Stimulated activated CD4-positive, alpha-beta T cell treated with anti-CD3 and anti-CD28 coated beads, Interleukin-12 subunit alpha, Interleukin-12 subunit beta, amount 100 ng/mL, for 48 hours (primary cell): ENCODE results near the gene LONP2.
A peak's percentile ranks its signal among the peaks of the same experiment; 100 is the strongest.

Source experiments
- DNase-seq, 3 donors: peaks; one replicate each; pipeline ENCODE4 v3.0.0-alpha.2; 2020; ENCODE audit warnings: low read depth in 2 of 3, low spot score in 1 of 3

The LONP2 gene

DNA sequence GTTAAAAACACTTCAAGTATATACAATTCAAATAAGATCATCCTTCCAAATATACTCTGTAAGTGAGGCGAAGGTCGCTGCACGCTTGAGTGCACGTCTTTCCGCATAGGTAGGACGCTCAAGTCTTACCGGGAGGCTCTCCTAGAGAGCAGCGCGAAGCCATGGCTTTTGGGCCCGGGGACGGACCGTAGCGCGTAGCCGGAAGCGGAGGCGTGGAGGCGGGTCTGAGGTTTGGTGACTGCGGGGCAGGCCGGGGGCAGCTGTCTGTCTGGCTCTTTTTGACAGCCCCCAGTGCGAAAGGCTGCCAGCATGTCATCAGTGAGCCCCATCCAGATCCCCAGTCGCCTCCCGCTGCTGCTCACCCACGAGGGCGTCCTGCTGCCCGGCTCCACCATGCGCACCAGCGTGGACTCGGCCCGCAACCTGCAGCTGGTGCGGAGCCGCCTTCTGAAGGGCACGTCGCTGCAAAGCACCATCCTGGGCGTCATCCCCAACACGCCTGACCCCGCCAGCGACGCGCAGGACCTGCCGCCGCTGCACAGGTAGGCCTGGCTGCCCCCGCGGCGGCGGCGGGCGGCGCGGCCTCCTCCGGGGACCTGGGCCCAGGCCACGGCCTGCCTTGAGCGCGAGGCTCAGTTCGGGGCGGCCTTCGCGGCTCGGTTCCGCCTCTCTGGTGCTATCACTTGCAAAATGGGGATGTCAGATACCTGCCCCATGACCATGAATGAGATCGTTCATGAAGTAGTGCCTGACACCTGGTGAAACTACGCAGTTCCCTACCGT, at the start of gene LONP2:
Gene LONP2, plus strand, starts transcription at position 221 of the 783 bp plus-strand sequence. Its CDS starts 89 bp downstream, at position 310.
- peak; percentile 88 to 94 (median 90) for DNase-seq

- no peak for DNase-seq
These were observed 49.1 kb upstream of the LONP2 start for GRCh38 chr16:48194828-48195556.

GRCh38 chr16:48197294-48197693, 46.8 kb upstream of the LONP2 start:
- DNase-seq: no peak

DNA sequence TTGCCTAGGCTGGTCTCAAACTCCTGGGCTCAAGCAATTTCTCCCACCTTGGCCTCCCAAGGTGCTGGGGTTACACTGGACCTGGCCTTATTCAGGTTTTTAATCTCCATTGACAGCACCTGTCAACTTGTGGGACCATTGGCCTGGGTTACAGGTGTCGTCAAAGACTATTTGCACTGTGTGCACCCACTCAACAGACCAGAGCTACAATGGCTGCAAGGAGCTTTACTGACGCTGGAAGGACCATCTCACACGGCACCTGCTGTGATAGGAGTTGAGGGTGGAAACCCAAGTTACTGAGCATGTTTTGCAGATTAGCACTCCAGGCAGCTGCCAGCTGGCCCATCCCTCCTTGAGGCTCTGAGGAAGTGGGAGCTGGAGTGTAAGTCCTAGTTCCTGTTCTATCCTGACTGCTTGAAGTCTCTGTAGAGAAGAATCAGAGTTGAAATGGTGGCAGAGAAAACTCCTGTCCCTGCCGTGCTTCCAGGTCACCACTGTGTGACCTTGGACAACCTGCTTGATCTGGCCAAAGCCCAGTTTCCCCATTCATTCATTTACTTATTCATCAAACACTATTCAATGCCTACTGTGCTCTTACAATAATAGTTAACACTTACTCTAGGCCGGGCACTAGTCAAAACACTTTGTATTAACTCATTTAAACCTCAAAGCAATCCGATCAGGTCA, 42.4 kb upstream of the LONP2 start:
- no peak for DNase-seq

GRCh38 chr16:48203974-48204824, 39.9 kb upstream of the LONP2 start:
- DNase-seq: no peak

DNA sequence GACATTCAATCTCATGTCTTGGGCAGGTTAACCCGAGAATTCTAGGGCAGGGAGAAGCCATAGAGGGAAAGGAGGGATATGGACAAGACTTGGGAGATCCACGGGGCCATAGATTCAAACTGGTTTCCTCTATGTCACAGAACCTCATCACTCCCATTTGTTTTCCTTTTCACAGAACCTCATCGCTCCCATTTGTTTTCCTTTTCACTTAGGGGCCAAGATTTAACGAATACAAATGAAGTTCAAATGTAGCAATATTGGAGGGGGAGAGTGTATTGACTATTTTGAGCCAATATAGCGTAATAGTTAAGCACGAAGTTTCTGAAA, 39.3 kb upstream of the LONP2 start:
- no peak for DNase-seq

DNA sequence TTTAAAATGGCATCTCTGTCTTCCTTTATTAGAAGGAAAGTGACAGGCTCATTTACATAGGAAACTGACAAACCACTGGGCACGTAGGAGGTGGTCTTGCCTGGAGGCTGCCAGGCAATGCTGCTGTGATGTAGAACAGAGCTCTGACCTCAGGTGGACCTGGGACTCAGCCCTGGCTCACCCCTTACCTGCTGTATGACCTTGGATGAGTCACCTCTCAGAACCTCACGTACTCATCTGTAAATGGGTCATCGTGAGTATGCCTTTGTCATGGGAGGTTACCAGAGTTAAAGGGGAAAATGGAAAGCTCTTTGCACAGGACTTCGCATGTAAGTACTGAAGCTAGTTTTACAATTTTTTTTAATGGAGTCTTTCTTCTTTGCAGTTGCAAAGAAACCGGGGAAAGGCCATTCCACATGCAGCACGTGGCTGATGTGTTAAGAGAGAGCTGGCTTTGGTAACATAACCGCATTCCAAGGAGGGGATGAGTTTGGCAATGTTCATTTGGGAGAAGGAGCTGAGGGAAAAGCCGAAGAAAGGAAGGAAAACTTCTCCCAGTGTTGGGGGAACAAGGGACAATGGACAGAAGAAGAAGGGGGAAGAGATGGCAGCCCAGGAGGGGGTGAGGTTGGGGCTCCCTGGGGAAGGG, 37.4 kb upstream of the LONP2 start:
- no peak for DNase-seq

DNA sequence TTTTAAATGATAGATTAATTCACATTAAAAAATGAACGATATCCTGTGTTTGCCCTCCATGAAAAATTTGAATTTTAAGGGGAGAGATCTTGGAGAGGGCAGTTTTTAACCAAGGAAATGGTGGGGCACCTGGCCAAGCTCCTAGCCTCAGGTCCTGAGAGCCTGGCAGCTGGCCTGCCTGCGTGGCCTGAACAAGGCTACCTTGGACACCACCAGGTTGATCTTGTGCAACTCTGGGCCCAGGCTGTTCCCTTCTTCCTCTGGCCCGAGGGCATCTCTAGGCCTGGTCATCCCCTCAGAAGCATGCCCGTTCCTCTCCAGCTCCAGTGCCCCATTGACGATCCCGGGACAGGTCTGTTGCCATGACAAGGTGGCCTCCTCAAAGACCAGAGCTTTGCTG, 33.4 kb upstream of the LONP2 start:
- DNase-seq: no peak

DNA sequence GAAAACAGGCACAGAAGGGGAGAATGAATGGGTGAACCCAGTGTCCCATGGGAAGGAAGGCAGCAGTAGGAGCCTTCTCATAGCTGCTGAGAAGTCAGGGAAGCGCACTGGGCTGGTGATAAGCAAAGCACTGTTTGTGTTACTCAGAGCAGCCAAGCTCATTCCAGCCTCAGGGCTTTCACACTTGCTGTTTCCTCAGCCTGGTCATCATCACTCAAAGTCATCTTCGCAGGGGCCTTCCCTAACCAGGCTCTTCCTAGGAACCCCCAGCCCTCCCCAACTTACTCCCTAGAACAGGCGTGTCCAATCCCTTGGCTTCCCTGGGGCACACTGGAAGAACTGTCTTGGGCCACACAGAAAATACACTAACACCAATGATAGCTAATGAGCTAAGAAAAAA, 32.1 kb upstream of the LONP2 start:
- no peak for DNase-seq

GRCh38 chr16:48215738-48216137, 28.4 kb upstream of the LONP2 start:
- no peak for DNase-seq

DNA sequence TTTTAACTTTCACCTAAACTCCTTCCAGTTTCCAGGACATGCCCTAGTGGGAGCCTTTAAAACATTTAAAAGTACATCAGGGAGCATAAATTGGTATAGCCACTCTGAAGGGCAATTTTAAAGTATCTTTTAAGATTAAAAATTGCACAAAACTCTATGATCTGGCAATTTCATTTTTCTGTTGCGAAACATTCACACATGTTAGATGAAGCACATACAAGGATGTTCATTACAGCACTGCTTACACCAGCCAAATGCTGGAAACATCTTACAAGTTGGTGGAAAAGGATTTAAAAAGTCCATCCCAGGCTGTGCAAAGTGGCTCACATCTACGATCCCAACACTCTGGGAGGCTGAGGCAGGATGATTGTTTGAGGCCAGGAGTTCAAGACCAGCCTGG, 26.4 kb upstream of the LONP2 start:
- no peak for DNase-seq

DNA sequence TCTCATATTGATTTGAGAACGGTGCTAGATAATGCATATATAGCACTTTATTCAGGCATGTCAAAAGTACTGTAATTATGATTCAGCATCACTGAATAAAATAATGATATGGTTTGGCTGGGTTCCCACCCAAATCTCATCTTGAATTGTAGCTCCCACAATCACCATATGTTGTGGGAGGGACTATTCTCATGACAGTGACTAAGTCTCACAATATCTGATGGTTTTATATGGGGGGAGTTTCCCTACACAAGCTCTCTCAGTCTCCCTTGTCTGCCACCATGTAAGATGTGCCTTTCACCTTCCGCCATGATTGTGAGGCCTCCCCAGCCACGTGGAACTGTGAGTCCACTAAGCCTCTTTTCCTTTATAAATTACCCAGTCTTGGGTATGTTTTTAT, 25.6 kb upstream of the LONP2 start:
- DNase-seq: no peak

- no peak for DNase-seq
These were observed 23.2 kb upstream of the LONP2 start for GRCh38 chr16:48220891-48221290.

GRCh38 chr16:48223490-48223889, 20.6 kb upstream of the LONP2 start:
- no peak for DNase-seq

DNA sequence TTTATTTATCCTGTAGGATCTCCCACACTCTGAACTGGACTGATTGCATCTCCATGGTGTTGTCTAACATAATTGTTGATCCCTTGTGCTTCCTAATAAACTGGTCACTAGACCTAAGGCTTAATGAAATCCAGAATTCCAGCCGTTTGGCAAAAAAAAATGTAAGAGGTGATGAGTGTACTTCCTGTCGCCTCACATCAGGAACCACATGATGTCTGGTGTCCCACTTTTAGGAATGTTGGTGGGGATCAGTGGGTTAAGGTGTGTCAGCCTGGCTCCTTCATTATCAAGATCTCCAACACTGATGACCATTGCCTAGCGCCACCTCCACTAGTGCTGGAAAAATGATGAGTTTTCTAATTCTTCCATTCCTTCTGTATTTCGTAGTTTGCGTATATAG, 18.6 kb upstream of the LONP2 start:
- no peak for DNase-seq

DNA sequence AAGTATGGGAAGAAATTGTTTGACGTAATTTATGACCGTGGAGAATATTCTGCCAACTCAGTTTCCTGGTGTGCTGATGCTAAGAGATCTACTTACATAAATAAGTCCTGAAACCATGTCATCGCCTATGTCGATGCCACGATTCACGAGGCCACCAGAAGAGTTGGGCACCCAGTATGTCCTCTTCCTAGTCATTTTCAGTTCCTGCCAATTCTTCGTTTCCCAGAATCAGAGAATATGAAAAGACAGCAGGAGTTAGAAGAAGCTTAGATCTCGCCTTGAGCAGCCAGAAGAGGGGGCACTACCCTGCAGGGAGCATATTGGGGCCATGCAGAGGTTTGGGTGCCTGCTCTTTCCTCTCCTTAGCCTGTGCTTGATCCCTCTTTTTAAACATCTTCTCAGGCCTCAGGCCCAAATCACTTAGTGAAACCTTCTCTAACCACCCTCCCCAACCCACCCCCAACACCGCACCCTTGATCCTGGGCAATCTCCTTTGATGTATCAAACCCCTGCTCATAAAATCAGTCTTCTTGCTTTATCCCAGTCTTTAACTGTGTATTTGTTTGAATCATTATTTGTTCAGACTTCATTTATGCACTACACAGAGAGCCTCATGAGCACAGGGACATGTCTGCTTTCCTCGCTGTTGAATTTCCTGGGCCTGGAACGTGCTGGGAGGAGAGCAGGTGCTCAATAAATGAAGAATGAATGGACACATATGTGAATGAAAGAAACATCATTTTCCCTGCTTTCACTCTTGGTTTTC, 12.2 kb upstream of the LONP2 start:
- peak; percentile 8 to 32 (median 17) for DNase-seq

GRCh38 chr16:48232493-48233040, 11.5 kb upstream of the LONP2 start:
- no peak for DNase-seq

DNA sequence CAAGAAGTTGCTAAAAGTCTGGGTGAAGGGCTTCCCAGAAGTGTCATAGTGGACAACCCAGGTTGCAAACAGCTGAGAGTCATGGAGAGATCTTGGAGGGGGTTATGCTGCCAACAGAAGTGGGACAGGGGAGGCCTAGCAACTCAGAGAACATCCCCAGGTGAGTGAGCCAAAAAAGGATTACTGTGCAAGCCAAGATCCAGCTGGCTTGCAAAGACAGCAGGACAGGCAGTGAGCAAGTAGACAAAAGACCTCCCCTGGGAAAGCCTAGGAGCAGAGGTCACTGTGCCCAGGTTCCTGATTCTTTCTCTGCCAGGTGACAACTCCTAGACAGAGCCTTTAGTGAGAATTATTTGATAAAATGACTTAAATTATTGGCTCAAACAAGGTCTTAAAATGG, 9.5 kb upstream of the LONP2 start:
- no peak for DNase-seq

DNA sequence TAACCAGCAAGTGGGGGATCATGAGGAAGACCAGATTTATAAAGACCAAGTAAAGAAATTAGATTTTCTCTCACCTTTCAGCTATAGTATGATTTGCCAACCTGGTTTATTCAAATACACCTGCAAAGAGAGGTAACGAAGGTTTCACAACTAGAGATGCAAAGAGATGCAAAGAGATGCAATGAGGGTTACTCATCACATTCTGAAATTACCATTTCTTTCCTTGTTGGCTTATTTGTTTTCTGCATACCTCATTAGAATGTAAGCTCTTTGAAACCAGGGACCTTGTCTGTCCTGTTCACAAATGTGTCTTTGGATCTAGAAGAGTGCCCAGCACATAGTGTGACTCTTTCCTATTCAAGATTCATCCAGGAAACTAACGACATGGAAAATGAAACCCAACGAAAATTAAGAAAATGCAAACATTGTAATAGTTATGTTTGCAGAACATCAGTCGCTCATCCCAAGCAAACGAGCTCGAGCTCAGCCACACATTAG, 9.0 kb upstream of the LONP2 start:
- DNase-seq: no peak
